T47D (cell line): ENCODE data around the gene DSEL.

Experiments
- DNase-seq, 2 experiments: peaks; one replicate each; pipeline versions ENCODE4 v3.0.0 to v3.0.0-alpha.2; 2011 to 2012; ENCODE audit warnings: low read depth in 1 of 2, low spot score in 1 of 2
- JUND ChIP-seq: IDR thresholded peaks from 2 replicates; pipeline ENCODE4 v1.6.1; 2012; ENCODE audit warnings: low read depth
- in situ Hi-C: cut with HindIII; loops from 2 replicates; pipeline ENCODE4 v1.10.0; 2016; ENCODE audit warnings: low sequenced_read_pairs, low pct_unique_long_range_greater_than_20kb

DSEL gene

GRCh38 chr18:67516539-67517443 lies at the start of gene DSEL:
DSEL (minus strand) TSS chr18:67516720; CDS start chr18:67514608, 2,112 bp downstream.
- DNase-seq: peak; percentile 79 to 93
- no peak for TF ChIP-seq JUND
- in situ Hi-C loops: no loop called here

GRCh38 chr18:67553437-67553836 lies 36.9 kb upstream of the DSEL start:
- DNase-seq: no peak
- TF ChIP-seq JUND: no peak
- in situ Hi-C loops: no loop called here

- no peak for DNase-seq
- TF ChIP-seq JUND: no peak
- in situ Hi-C loops: no loop called here
Observed at GRCh38 chr18:67550872-67551520, 34.5 kb upstream of the DSEL start.

- no peak for DNase-seq
- in situ Hi-C loops: no loop called here
- TF ChIP-seq JUND: no peak
Observed at GRCh38 chr18:67549946-67550345, 33.4 kb upstream of the DSEL start.

- no peak for DNase-seq
- in situ Hi-C loops: no loop called here
Observed at GRCh38 chr18:67545681-67546080, 29.2 kb upstream of the DSEL start.

GRCh38 chr18:67540559-67540958 lies 24.0 kb upstream of the DSEL start:
- in situ Hi-C loops: no loop called here
- TF ChIP-seq JUND: no peak
- no peak for DNase-seq

More at GRCh38 chr18:67545681-67546080, 29.2 kb upstream of the DSEL start:
- no peak for TF ChIP-seq JUND

- in situ Hi-C loops: no loop called here
- no peak for DNase-seq
- no peak for TF ChIP-seq JUND
Observed at GRCh38 chr18:67531929-67532328, 15.4 kb upstream of the DSEL start.

- DNase-seq: peak; percentile 15 to 67
- TF ChIP-seq JUND: no peak
- in situ Hi-C loops: no loop called here
Observed at GRCh38 chr18:67525328-67526099, 9.0 kb upstream of the DSEL start.

- no peak for TF ChIP-seq JUND
- DNase-seq: no peak
- in situ Hi-C loops: no loop called here
Observed at GRCh38 chr18:67520351-67520921, 3.9 kb upstream of the DSEL start.

- no peak for DNase-seq
- no peak for TF ChIP-seq JUND
- in situ Hi-C loops: no loop called here
Observed at GRCh38 chr18:67519592-67519991, 3.1 kb upstream of the DSEL start.

GRCh38 chr18:67518566-67518965 lies 2.0 kb upstream of the DSEL start:
- in situ Hi-C loops: no loop called here
- DNase-seq: no peak
- no peak for TF ChIP-seq JUND

GRCh38 chr18:67517444-67517765 lies 885 bp upstream of the DSEL start:
- TF ChIP-seq JUND: no peak
- no peak for DNase-seq
- in situ Hi-C loops: no loop called here

- TF ChIP-seq JUND: no peak
- DNase-seq: peak; percentile 58 to 87
- in situ Hi-C loops: no loop called here
Observed at GRCh38 chr18:67515942-67516538, 480 bp downstream of the DSEL start.
